NCI-H1417 treated with DMSO at 0.1 percent for 48 hours (cell line): ENCODE results near the gene KLHL15.
A peak's percentile ranks its signal among the peaks of the same experiment; 100 is the strongest.

Experiments used
- DNase-seq: peaks from one replicate; lab custom pipeline; 2025; lab: John Stamatoyannopoulos, UW

Gene KLHL15

DNA sequence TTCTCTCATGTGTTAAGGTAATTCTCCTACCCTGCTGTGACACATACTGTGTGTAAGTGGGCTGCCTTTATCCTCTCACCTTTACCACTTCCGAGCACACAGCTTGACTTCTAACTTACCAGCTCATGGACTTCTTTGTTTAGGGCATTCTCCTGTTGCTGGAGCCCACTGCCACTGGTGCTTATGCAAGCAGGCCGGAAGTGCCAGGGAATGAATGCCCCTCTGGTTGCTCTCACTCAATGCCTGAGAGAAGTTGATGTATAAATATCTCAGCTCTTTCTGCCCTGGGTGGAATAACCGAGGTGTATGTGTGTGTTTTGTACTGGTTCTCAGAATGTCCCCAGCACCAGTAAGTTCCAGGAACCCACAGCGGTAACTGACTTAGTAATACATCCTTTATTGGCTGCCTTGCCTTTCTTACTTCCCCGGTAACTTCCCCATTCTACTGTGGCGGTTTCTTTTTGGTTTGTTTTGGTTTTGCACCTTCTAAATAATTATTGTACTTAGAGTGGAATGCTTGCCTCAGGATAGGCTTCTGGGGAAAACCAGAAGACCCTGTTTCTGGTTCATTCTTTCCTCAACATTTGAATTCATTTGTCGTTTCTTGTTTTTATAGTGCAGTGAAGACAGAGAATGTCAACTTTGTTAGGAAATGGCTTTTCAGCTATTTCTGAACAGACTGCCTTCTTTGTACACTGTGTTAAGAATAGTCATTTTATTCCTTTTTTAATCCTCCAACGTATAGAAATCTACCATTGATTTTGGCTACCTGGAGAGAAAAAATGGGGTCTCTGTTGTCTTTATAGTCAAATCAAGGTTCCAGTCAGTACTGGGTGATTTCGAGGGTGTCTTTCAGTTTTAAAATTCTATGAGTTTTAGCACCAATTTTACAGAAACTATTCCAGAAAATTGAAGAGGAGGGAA, 73.7 kb downstream of the KLHL15 start:
- peak; percentile 36 for DNase-seq

DNA sequence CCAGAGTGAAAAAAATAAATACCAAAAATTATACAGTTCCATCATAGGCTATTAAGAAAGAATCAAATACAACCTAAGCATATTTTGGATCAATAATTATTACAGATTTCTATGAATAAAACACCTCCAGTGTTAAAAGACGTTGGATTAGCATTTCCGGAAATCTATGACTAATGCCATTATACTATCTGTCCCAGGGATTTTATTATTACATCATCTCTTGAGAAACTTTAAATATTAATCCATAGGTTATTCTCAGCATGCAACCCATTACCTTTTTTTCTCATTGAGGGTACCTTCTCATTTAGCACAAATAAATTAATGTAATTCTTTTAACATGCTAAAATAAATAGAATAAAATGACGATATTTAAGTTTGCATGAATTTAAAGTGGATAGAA, 74.6 kb downstream of the KLHL15 start:
- no peak for DNase-seq

DNA sequence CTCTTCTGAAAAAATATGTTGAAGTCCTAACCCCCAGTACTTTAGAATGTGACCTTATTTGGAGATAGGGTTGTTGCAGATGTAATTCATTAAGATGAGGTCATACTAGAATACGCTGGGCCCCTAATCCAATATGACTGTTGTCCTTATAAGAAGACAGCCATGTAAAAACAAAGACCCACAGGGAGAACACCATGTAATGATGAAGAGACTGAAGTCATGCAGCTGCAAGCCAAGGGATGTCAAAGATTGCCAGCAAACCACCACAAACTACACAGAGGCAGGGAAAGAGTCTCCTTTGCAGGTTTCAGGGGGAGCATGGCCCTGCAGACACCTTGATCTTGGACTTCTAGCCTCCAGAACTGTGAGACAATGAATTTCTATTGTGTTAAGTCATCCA, 81.8 kb downstream of the KLHL15 start:
- no peak for DNase-seq

DNA sequence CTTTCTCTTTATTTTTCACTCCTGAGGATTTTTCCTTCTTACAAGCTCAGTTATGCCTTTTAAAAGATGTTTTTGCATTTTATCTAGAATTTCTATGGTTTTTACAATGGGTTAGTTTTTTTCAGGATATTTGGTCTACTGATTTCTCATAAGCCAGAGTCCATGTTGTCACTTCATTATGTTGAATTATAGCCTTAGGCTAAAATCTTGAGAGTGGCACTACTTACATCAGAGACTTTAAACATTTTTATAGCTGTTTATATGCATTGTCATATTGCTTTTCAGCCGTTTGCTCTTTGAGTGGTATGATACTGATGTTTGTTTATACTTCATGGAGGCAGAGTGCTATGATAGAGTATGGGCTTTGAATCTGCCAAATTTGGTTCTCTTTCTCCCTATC, 82.8 kb downstream of the KLHL15 start:
- no peak for DNase-seq

DNA sequence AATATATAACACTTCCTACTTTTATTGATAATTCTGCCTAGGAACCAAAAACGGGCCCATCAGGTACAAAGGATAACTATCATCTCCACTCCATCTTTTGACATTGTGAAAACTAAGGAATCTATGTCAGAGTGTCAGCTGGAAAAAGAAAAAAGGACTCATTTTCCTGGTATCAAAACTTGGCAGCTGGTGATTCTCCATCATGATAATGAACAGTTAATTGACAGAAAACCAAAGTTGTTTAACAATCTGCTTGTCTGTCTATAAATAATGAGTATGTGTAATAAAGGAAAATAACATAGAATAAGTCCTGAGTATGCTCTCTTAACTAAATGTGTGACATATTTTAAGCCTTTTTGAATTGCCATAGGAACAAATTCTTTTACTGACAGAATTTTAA, 87.8 kb downstream of the KLHL15 start:
- DNase-seq: no peak

DNA sequence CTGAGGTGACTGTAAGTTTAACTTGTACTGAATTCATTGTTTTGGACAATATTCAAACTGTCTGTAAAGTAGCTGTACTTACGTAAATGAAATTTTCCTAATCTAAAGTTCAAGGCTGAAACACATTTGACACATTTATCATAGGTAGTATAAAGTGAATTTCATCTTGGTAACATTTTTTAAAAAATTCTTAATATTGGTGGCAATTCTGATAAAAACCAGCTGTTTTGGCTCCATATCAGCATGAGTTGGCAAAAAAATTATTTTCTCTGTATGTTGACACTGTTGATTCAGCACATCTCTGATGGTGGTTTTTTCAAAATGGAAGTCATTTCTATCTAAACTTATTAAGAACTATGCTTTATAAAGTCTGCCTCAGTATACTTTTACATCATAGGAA, 88.3 kb downstream of the KLHL15 start:
- DNase-seq: no peak

DNA sequence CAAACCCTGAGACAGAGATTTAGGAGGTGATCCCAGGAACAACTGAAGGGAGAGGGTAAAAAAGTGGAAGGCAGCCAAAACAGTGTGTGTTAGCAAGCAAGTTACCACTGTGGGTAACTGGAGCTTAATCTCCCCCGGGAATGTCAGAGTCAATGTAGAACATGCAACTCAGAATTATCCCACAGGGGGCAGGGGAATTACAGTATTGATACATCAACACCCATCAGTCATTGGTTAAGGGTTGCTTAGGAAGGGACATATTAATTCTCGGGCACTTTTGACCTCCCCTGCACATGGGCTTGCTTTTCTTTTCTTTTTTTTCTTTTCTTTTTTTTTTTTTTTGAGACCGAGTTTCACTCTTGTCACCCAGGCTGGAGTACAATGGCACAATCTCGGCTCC, 89.9 kb downstream of the KLHL15 start:
- no peak for DNase-seq

DNA sequence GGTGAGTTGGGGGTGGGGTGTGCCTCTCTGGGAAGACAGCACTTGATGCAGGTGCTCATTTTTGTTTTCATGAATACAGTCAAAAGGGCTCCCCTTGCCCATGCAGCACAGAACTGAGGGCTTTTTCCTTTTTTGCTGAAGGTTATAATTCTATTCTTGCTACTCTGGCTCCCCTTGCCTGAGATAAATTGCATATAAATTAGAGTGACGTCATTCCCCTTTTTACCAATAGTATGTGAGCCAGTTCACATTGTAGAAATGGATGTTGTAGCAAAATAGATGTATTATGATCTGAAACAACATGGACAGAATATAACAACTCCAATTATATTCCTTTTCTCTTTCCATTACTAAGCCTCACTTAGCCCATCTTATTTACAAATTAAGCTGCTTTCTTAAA, 90.8 kb downstream of the KLHL15 start:
- DNase-seq: no peak

DNA sequence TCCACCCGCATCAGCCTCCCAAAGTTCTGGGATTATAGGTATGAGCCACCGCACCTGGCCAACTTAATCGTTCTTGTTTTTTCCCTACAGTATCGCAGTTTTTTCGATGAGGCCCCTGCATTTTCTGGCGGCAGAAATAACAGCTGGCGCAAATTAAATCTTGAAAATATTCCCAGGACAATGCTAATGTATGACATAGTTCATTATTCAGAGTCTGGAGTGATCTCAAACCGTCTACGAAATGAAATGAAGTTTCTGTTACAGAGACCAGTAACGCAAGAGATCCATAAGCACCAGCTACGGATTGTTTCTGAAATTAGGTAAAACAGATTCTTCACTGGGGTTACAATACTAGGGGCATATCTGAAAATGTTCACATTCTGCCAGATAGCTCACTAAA, 91.9 kb downstream of the KLHL15 start:
- no peak for DNase-seq
